Central memory CD4-positive, alpha-beta T cell (primary cell): ENCODE data around the gene CDK2AP2.

Experiments
- DNase-seq: peaks from one replicate; pipeline ENCODE4 v3.0.0; 2022

The CDK2AP2 gene

DNA sequence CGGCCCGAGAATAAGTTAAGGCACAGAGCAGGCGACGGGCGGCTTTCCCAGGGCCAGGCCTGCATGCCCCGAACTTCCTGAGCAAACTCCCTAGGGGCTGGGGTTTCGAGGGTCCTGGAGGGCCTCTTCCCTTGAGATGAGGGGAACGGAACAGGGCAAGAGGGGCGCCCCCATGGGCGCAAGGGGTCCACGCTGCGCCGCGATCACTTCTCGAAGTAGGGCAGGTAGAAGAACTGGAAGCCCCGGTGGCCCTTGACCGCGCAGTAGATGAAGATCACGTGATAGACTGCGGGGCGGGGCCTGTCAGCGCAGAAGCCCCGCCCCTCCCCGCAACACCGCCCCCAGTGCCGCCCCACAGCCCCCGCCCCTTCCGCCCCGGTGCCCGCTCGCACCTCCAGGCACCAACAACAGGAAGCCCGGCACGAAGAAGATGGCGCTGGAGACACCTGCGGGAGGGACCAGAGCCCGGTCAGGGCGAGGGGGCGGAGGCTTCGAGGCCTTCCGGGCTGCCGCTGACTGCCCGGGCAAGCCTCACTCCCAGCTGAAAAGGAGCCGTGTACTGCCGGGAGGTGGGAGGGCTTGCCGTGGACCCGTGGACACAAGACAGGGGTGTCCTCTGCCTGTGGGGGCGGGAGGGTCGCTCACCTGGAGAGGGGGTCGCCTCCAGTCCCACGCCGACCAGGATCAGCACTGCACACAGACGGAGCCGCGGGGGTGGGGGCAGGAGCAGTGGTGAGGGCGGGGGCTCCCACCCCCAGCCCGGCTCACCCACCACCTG lies 43.4 kb downstream of the CDK2AP2 start:
- peak; percentile 91 for DNase-seq

DNA sequence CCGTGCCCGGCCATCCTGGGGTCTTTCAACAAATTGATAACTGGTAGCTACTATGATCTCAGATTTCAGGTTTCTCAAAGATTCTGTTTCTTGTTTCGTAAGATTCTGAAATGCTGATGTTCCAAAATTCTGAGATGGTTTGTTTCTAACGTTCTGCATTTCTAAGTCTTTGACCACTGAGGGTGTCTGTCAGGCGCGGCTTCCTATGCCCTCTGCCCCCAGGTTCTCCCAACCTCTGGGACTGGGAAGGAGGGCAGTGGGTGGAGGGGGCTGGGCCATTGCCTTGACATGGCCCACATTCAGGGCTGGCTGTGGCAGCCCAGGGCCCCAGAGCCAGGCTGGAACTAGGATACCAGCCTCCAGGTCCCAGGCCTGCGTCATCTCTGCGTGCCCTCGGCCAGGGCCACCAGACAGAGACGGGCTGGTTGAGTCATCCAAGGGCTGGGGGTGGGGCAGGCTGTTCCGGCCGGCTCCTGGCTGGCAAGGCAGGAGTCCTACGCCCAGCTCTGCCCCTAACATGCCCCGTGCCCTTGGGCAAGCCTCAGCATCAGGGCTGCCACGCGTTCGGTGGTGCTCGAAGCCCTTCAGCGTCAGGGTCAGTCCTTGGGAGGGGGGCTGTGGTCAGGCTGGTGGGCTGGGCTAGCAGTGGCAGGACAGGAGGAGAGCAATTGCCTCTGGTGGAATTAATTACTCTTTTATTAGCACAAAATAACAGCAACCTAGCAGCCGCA lies 44.1 kb downstream of the CDK2AP2 start:
- no peak for DNase-seq

DNA sequence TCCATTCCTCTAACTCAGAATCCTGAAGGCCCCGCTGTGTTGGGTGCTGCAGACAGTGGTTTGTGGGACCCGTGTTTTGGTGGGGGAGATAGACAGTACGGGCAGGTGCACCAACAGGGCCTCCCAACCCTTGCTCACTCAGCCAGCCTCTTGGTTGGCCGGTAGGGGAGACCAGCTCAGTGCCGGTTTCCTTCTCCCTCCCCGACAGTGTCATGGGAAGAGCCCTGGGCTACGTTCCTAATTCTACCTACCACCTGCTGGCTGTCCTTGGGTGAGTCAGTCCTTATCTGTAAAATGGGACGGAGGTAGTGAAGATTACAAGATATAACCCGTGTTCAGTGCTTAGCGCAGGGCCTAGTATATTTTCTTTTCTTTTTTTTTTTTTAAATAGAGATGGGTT lies 44.8 kb downstream of the CDK2AP2 start:
- DNase-seq: no peak

DNA sequence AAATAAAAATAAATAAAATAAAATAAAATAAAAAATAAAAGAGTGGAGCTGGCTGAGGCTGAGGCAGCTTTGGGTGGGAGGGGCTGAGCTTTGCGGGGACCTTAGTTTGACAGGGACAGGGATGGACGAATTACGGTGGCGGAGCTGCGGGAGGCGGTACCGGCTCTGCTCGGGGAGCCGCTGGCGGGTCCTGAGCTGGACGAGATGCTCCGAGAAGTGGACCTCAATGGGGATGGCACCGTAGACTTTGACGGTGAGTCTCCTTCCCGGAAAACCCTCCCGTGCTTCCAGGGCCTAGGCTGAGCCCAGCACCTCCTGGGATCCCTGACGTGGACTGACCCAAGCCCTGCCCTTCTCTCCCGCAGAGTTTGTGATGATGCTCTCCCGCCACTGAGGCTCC lies 49.7 kb downstream of the CDK2AP2 start:
- DNase-seq: no peak

DNA sequence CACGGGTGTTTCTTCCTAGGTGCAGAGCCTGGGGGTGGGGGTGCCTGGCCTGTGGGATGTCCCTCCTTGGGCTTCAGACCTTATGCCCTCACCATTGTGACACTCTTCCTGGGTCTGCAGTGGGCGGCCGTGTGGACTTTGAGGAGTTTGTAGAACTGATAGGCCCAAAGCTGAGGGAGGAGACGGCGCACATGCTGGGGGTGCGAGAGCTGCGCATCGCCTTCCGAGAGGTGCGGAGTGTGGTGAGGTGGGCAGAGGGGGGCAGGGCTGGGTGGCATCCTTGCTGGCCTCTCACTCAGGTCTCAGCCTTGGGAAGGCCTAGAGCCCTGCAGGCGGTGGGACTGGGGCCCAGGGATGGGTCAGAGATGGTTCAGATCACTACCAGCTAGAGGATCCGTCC lies 50.5 kb downstream of the CDK2AP2 start:
- no peak for DNase-seq
